Activated naive CD8-positive, alpha-beta T cell treated with anti-CD3 and anti-CD28 coated beads for 36 hours (primary cell): Measurements from ENCODE around the gene CPED1. TPM values are rescaled to one million over a fixed set of nuclear protein-coding genes. Genes with fewer than 3 reads are reported as not detected.
"Not testable (repeated sequence)": the region's sequence is repeated elsewhere in the genome, so short reads cannot be mapped to it uniquely, and the experiment has no call there.

Experiments
- DNase-seq: peaks from one replicate; pipeline ENCODE4 v3.0.0; 2021
- H3K27ac Mint-ChIP-seq: one replicate; pipeline ENCODE4 v1.8.0; 2022; ENCODE audit warnings: mild to moderate bottlenecking, moderate library complexity, mixed read lengths
- H3K27me3 Mint-ChIP-seq: one replicate; pipeline ENCODE4 v1.8.0; 2022; ENCODE audit warnings: mild to moderate bottlenecking, mixed read lengths
- H3K36me3 Mint-ChIP-seq: one replicate; pipeline ENCODE4 v1.8.0; 2021; ENCODE audit warnings: mild to moderate bottlenecking, mixed read lengths
- H3K4me1 Mint-ChIP-seq: one replicate; pipeline ENCODE4 v1.8.0; 2021; ENCODE audit warnings: mixed read lengths
- H3K4me3 Mint-ChIP-seq: one replicate; pipeline ENCODE4 v1.8.0; 2022; ENCODE audit warnings: mild to moderate bottlenecking, moderate library complexity, mixed read lengths
- H3K9me3 Mint-ChIP-seq: one replicate; pipeline ENCODE4 v1.8.0; 2022; ENCODE audit warnings: mixed read lengths
- total RNA-seq, 2 experiments: library from RNA; stranded (reverse); gene quantifications; one replicate each; pipeline ENCODE4 v1.2.3, GENCODE V29; 2021

The CPED1 gene
- total RNA-seq, 2 experiments from 2014 or later: not detected

DNA sequence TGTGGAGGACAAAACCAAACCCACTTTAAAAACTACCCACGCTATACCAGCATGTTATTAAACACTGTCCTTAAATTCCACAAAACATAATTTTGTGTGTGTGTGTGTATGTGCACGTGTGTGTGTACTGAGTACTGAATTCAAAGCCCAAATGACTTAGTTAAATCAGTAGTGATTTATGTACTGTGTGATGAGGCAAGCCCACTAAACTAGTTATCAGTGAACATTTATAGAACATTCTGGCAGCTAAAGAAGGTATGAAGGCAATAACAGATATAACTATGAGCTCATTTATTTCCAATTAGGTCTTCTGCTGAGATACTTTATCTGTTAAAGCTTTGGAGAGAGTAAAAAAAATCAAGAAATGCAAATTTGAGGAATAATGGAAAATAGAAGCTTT, 115.1 kb downstream of the CPED1 start:
- H3K4me3 Mint-ChIP-seq: no peak overlapping the region
- H3K27me3 Mint-ChIP-seq: peaks cover 11% of the 10 kb centered on the region
- H3K27ac Mint-ChIP-seq: no peak overlapping the region
- DNase-seq: no peak
- no peaks in the 10 kb centered on the region for H3K4me1 Mint-ChIP-seq
- no peaks in the 10 kb centered on the region for H3K9me3 Mint-ChIP-seq
- H3K36me3 Mint-ChIP-seq: no peaks in the 10 kb centered on the region

DNA sequence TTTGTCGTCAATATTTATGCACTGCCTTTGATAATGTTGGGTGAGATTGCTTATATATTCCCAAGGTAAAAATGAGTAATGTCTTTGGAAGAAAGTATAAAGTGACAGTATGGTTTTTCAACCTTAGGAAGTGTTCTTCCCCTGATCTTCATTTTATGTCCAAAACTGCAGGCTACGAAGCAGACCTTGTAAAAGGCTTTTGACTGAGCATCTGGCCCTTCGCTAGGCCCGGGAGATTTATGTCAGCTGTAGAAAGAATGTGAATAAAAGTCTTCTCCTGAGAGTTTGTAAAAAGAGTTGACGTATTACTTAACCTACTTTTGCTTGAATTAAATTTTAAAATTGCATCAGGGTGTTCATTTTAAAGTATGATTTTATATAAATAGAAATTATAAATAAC, 116.8 kb downstream of the CPED1 start:
- Mint-ChIP-seq H3K4me3 (no peak overlapping the region), H3K27me3 (peaks cover 18% of the 10 kb centered on the region), H3K9me3 (no peaks in the 10 kb centered on the region), H3K27ac (no peak overlapping the region), H3K4me1 (no peaks in the 10 kb centered on the region), H3K36me3 (no peaks in the 10 kb centered on the region)
- no peak for DNase-seq

DNA sequence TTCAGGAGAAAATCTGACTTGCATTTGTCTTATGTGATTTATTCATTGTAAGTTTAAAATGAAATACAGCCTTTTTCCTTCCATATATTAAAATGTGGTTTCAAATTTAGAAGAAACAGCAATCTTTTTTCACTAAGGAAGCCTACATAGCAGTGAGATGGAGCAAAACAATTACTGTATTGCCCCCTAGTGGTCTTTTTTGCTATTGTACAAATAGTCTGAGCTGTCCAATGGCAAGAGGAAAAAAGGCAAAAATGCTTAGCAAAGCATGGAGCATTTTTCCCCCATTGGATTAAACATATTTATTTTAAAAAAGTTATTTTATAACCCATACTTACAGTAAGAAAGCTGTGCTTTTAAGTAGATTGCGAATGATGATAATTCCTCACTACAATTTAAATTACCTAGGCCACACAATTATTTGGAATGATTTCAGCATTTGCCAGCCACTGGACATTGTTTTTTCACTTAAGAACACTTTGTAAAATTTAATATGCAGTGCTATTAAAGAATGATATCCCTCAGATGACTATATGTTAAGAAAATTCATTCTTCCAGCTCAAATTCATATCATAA, 119.5 kb downstream of the CPED1 start:
- H3K4me1 Mint-ChIP-seq: no peaks in the 10 kb centered on the region
- H3K9me3 Mint-ChIP-seq: no peaks in the 10 kb centered on the region
- DNase-seq: no peak
- H3K36me3 Mint-ChIP-seq: no peaks in the 10 kb centered on the region
- H3K27ac Mint-ChIP-seq: no peak overlapping the region
- peaks cover 10% of the 10 kb centered on the region for H3K27me3 Mint-ChIP-seq
- no peak overlapping the region for H3K4me3 Mint-ChIP-seq

GRCh38 chr7:121109145-121109544, 120.6 kb downstream of the CPED1 start:
- no peak for DNase-seq
- no peaks in the 10 kb centered on the region for H3K4me1 Mint-ChIP-seq
- H3K27ac Mint-ChIP-seq: no peak overlapping the region
- H3K27me3 Mint-ChIP-seq: peaks cover 10% of the 10 kb centered on the region
- no peaks in the 10 kb centered on the region for H3K36me3 Mint-ChIP-seq
- no peaks in the 10 kb centered on the region for H3K9me3 Mint-ChIP-seq
- no peak overlapping the region for H3K4me3 Mint-ChIP-seq

GRCh38 chr7:121113288-121113687, 124.8 kb downstream of the CPED1 start:
- no peaks in the 10 kb centered on the region for H3K9me3 Mint-ChIP-seq

DNA sequence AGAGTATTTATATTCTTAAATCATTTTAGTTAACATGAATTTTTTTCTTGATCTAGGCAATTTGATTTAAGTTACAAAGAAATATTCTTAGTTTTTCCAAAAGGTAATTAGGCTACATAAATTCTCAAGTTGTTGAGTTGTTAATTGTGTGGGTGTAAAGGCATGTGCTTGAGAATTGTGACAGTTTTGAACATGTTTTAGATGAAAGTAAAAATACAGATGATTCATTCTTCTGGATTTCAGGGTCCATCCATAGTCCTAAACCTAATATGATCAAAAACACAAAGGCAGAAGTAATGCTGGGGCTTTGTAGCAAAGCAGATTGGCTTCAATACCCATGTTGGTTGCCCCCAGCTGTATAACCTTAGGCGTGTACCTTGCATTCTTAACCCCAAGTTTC, 127.9 kb downstream of the CPED1 start:
- H3K27me3 Mint-ChIP-seq: no peaks in the 10 kb centered on the region
- no peaks in the 10 kb centered on the region for H3K4me1 Mint-ChIP-seq
- H3K4me3 Mint-ChIP-seq: no peak overlapping the region
- H3K36me3 Mint-ChIP-seq: no peaks in the 10 kb centered on the region
- H3K9me3 Mint-ChIP-seq: no peaks in the 10 kb centered on the region
- no peak for DNase-seq
- H3K27ac Mint-ChIP-seq: no peak overlapping the region

More at GRCh38 chr7:121113288-121113687, 124.8 kb downstream of the CPED1 start:
- no peak overlapping the region for H3K27ac Mint-ChIP-seq
- H3K36me3 Mint-ChIP-seq: no peaks in the 10 kb centered on the region
- no peak for DNase-seq
- H3K27me3 Mint-ChIP-seq: peaks cover 6% of the 10 kb centered on the region
- no peak overlapping the region for H3K4me3 Mint-ChIP-seq
- no peaks in the 10 kb centered on the region for H3K4me1 Mint-ChIP-seq

- Mint-ChIP-seq H3K27ac (no peak overlapping the region), H3K4me3 (no peak overlapping the region), H3K27me3 (peaks cover 5% of the 10 kb centered on the region), H3K4me1 (no peaks in the 10 kb centered on the region), H3K9me3 (no peaks in the 10 kb centered on the region), H3K36me3 (no peaks in the 10 kb centered on the region)
- DNase-seq: no peak
Measured at GRCh38 chr7:121119047-121119446, 130.5 kb downstream of the CPED1 start.

GRCh38 chr7:121123032-121123431, 134.5 kb downstream of the CPED1 start:
- no peaks in the 10 kb centered on the region for H3K4me1 Mint-ChIP-seq
- no peaks in the 10 kb centered on the region for H3K36me3 Mint-ChIP-seq
- DNase-seq: no peak
- no peaks in the 10 kb centered on the region for H3K9me3 Mint-ChIP-seq
- no peak overlapping the region for H3K27ac Mint-ChIP-seq
- no peak overlapping the region for H3K4me3 Mint-ChIP-seq
- peaks cover 13% of the 10 kb centered on the region for H3K27me3 Mint-ChIP-seq

DNA sequence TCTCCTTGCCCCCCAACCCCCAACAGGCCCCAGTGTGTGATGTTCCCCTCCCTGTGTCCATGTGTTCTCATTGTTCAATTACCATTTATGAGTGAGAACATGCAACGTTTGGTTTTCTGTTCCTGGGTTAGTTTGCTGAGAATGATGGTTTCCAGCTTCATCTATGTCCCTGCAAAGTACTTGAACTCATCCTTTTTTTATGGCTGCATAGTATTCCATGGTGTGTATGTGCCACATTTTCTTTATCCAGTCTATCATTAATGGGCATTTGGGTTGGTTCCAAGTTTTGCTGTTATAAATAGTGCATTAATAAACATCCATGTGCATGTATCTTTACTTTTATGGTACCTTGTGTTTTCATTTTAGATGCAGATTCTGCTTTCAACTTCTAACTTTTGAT, 136.9 kb downstream of the CPED1 start:
- peaks cover 13% of the 10 kb centered on the region for H3K27me3 Mint-ChIP-seq
- H3K36me3 Mint-ChIP-seq, H3K9me3 Mint-ChIP-seq, H3K4me1 Mint-ChIP-seq, H3K27ac Mint-ChIP-seq, H3K4me3 Mint-ChIP-seq, DNase-seq: not testable (repeated sequence)

- Mint-ChIP-seq H3K9me3 (no peaks in the 10 kb centered on the region), H3K36me3 (no peaks in the 10 kb centered on the region), H3K27ac (no peak overlapping the region), H3K4me3 (no peak overlapping the region), H3K4me1 (no peaks in the 10 kb centered on the region), H3K27me3 (peaks cover 13% of the 10 kb centered on the region)
- no peak for DNase-seq
Measured at GRCh38 chr7:121126201-121126600, 137.7 kb downstream of the CPED1 start.

DNA sequence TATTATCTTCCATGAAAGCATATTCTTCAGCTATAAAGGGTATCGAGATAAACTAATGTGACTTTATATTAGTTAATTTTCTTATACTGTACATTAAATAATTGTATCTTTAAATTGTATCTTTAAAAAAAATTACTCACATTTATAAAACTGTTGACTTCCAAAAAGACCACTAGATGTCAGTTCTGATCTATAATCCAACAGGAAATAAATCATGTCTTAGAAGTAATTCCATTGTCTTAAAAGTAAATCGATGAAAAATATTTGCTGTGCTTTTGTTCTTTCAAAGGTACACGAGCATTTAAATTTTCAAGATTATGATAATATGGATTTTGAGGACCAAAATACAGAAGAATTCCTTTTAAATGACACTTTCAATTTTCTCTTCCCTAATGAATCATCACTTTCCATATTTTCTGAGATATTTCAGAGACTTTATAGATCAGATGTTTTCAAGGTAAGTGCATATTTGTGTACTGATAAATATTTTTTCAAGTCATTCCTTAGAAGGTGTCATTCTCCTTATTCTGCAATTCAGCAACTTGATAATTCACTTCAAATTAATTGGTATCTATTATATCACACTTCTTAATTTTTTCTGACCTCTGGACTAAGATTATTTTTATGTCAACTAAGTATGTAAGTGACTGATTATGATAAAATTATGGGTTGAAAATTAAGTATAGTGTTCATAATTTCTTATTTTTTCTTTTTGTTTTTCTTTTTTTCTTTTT, 138.5 kb downstream of the CPED1 start:
- Mint-ChIP-seq H3K27me3 (peaks cover 13% of the 10 kb centered on the region), H3K4me3 (no peak overlapping the region), H3K27ac (no peak overlapping the region), H3K36me3 (no peaks in the 10 kb centered on the region), H3K4me1 (no peaks in the 10 kb centered on the region), H3K9me3 (no peaks in the 10 kb centered on the region)
- no peak for DNase-seq

DNA sequence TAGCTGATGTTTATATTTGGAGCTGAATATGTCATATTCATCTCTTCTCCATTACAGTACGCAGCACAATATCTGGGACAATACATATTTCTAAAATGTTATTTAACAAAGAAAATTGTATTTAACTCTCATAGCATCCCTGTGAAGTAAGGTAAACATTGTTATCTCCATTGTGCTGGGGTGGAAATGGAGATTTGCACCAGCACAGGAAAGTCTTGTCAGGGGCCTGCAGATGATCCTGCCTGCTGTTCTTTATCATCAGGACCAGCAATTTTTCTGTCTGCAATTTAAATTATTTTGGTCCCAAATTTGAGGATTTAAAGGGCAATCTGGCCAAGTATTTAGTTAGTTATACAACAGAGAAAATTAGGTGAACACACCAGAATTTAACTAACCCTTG, 144.4 kb downstream of the CPED1 start:
- DNase-seq: no peak
- Mint-ChIP-seq H3K27ac (no peak overlapping the region), H3K27me3 (peaks cover 7% of the 10 kb centered on the region), H3K4me1 (peaks cover 3% of the 10 kb centered on the region), H3K9me3 (no peaks in the 10 kb centered on the region), H3K4me3 (no peak overlapping the region), H3K36me3 (no peaks in the 10 kb centered on the region)

GRCh38 chr7:121133444-121133843, 144.9 kb downstream of the CPED1 start:
- peaks cover 7% of the 10 kb centered on the region for H3K27me3 Mint-ChIP-seq
- no peaks in the 10 kb centered on the region for H3K9me3 Mint-ChIP-seq
- H3K27ac Mint-ChIP-seq: no peak overlapping the region
- peaks cover 7% of the 10 kb centered on the region for H3K4me1 Mint-ChIP-seq
- H3K4me3 Mint-ChIP-seq: no peak overlapping the region
- no peaks in the 10 kb centered on the region for H3K36me3 Mint-ChIP-seq
- no peak for DNase-seq

- DNase-seq: no peak
- H3K36me3 Mint-ChIP-seq: no peaks in the 10 kb centered on the region
- H3K4me3 Mint-ChIP-seq: no peak overlapping the region
- H3K4me1 Mint-ChIP-seq: peaks cover 18% of the 10 kb centered on the region
- no peak overlapping the region for H3K27ac Mint-ChIP-seq
- H3K27me3 Mint-ChIP-seq: peaks cover 17% of the 10 kb centered on the region
- H3K9me3 Mint-ChIP-seq: no peaks in the 10 kb centered on the region
Measured at GRCh38 chr7:121137580-121137979, 149.1 kb downstream of the CPED1 start.

GRCh38 chr7:121138262-121138933, 149.9 kb downstream of the CPED1 start:
- peak; percentile 23 for DNase-seq
- Mint-ChIP-seq H3K27me3 (peaks cover 25% of the 10 kb centered on the region), H3K4me1 (peaks cover 18% of the 10 kb centered on the region), H3K9me3 (no peaks in the 10 kb centered on the region), H3K36me3 (no peaks in the 10 kb centered on the region), H3K27ac (peak overlapping the region; percentile 81), H3K4me3 (peak overlapping the region; percentile 59)

- Mint-ChIP-seq H3K36me3 (no peaks in the 10 kb centered on the region), H3K9me3 (no peaks in the 10 kb centered on the region), H3K4me1 (peaks cover 18% of the 10 kb centered on the region), H3K4me3 (no peak overlapping the region), H3K27ac (no peak overlapping the region), H3K27me3 (peaks cover 24% of the 10 kb centered on the region)
- no peak for DNase-seq
Measured at GRCh38 chr7:121139427-121139826, 150.9 kb downstream of the CPED1 start.
